ENCODE data around the gene P2RY12.
"Not testable (repeated sequence)": the region's sequence is repeated elsewhere in the genome, so short reads cannot be mapped to it uniquely, and the experiment has no call there.

The P2RY12 gene

DNA sequence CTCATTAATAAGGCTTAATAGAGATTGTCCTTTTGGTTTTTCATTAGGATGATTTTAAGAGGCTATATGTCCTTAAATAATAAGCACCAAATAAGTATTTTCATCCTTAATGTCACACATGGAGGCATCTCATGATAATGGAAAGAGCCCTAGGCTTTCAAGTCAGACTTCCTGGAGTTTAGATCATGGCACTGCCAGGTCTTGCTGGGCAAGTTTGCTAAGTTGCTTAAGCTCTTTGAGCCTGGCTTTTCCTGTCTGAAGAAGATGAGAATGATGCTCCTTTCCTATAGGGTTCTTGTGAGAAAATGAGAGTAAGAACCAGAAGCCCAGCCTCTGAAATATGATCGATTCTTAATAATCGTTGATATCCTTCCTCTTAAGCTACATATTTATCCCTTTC lies 23.4 kb upstream of the P2RY12 start:
- H3K9me3 Mint-ChIP-seq: no peaks in the 10 kb centered on the region
- no peaks in the 10 kb centered on the region for H3K36me3 Mint-ChIP-seq (ENCODE audit: insufficient read depth)
- H3K27me3 Mint-ChIP-seq: peaks cover 0 to 20% of the 10 kb centered on the region in 2 donors
- no peak overlapping the region for H3K27ac Mint-ChIP-seq
- DNase-seq (no peak), ATAC-seq (replicated peaks) (no peak)
- H3K4me3 Mint-ChIP-seq: no peak overlapping the region
- H3K4me1 Mint-ChIP-seq (ENCODE audit: low read depth in 2 of 2): no peaks in the 10 kb centered on the region

DNA sequence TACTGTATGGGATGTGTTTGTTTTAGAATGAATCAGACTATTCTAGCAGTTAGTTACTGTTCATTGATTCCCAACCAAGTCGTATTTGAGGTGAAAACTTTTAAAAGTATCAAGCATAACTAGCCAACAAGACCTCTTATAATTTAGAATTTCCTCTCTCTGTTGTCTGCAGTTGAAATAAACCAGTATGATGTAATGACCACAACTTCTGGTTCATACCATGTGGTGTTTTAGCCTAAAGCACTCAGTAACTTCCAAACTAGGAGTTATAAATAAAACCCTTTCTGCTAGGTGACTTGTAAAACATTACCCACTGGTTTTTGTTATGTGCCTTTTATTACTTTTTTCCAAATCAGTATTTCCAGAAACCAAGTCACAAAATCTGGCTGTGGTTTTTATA lies 19.8 kb upstream of the P2RY12 start:
- no peak for ATAC-seq (replicated peaks)
- no peaks in the 10 kb centered on the region for H3K36me3 Mint-ChIP-seq (ENCODE audit: insufficient read depth)
- H3K27ac Mint-ChIP-seq: no peak overlapping the region
- DNase-seq: no peak
- no peaks in the 10 kb centered on the region for H3K9me3 Mint-ChIP-seq
- H3K27me3 Mint-ChIP-seq: peaks cover 0 to 36% of the 10 kb centered on the region in 2 donors
- H3K4me3 Mint-ChIP-seq: no peak overlapping the region
- no peaks in the 10 kb centered on the region for H3K4me1 Mint-ChIP-seq (ENCODE audit: low read depth in 2 of 2)

DNA sequence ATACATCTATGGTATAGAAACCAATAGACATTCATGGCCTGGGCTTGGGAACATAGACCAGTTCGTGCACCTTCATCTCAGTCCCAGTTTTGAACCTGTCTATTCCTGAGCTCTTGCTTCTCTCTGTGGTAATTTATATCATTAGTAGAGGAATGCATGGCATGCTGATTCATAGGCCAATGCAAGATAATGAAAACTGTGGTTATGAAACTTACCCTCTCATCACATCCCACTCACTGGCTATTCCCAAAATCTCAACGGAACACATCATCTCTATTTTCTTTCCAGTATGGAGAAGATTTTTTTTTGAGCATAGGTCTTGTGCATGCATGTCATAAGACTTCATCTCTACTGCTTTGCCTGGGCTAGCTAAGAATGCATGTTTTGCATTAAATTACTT lies 18.7 kb upstream of the P2RY12 start:
- DNase-seq (no peak), ATAC-seq (replicated peaks) (no peak)
- peaks cover 0 to 36% of the 10 kb centered on the region in 2 donors for H3K27me3 Mint-ChIP-seq
- no peaks in the 10 kb centered on the region for H3K36me3 Mint-ChIP-seq (ENCODE audit: insufficient read depth)
- H3K9me3 Mint-ChIP-seq: no peaks in the 10 kb centered on the region
- no peaks in the 10 kb centered on the region for H3K4me1 Mint-ChIP-seq (ENCODE audit: low read depth in 2 of 2)
- H3K27ac Mint-ChIP-seq: no peak overlapping the region
- no peak overlapping the region for H3K4me3 Mint-ChIP-seq

DNA sequence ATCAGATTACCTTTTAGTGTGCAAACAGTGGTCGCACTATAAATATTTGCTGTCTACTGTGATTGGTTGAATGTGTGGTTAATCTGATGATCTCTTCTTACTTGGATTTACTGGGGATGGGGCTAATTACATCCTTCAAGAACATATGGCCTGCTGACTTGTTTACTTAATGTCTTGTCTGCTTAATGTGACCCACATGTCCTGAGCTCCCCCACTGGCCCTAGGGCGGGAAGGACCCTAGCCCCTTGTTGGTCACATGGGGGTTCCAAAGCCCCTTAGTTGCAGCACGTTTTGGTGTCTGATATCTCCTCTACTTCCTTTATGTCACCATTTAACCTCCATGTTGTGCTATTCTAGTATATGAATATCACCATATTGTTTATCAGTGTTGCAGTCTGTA lies 17.8 kb upstream of the P2RY12 start:
- no peak overlapping the region for H3K27ac Mint-ChIP-seq
- H3K9me3 Mint-ChIP-seq: no peaks in the 10 kb centered on the region
- no peaks in the 10 kb centered on the region for H3K36me3 Mint-ChIP-seq (ENCODE audit: insufficient read depth)
- no peak for ATAC-seq (replicated peaks)
- H3K27me3 Mint-ChIP-seq: peaks cover 0 to 35% of the 10 kb centered on the region in 2 donors
- DNase-seq: no peak
- no peak overlapping the region for H3K4me3 Mint-ChIP-seq
- no peaks in the 10 kb centered on the region for H3K4me1 Mint-ChIP-seq (ENCODE audit: low read depth in 2 of 2)

DNA sequence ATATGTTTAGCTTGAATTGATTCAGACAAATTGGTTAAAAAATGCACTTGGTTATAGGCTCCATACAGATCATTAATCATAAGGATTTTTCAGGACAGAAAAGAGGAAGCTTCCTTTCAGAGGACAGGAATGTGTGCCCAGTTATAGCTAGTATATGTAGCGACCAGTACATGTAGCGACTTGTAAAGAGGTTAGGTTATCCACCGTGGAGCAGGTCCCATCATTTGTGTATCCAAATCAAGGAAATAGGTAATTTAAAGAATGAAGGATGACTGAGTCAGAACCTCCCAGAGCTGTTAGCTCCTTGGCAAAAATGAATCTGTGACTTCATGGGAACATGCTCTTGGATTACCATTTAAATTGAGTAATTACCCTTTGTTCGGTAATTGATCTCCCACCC lies 15.8 kb upstream of the P2RY12 start:
- peaks cover 0 to 24% of the 10 kb centered on the region in 2 donors for H3K27me3 Mint-ChIP-seq
- H3K4me1 Mint-ChIP-seq (ENCODE audit: low read depth in 2 of 2): no peaks in the 10 kb centered on the region
- ATAC-seq (replicated peaks): no peak
- H3K27ac Mint-ChIP-seq: no peak overlapping the region
- no peak for DNase-seq
- no peaks in the 10 kb centered on the region for H3K9me3 Mint-ChIP-seq
- H3K4me3 Mint-ChIP-seq: no peak overlapping the region
- no peaks in the 10 kb centered on the region for H3K36me3 Mint-ChIP-seq (ENCODE audit: insufficient read depth)

DNA sequence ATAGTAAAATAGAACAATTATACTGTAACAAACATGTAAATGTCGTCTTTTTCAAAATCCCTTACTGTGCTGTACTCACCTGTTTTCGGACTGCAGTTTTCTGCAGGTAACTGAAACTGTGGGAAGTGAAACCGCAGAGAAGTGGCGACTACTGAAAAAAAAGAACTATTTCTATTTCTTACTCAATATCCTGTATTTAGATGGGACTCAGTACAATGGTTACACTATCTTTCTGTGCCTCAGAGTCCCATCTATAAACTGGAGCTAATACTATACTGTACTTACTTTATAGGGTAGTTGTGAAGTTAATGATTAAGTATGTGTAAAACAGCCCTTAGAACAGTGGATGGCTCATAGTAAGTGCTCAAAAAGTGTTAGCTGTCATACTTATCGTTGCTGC lies 14.3 kb upstream of the P2RY12 start:
- H3K4me3 Mint-ChIP-seq: no peak overlapping the region
- DNase-seq (no peak), ATAC-seq (replicated peaks) (no peak)
- H3K9me3 Mint-ChIP-seq: no peaks in the 10 kb centered on the region
- no peaks in the 10 kb centered on the region for H3K36me3 Mint-ChIP-seq (ENCODE audit: insufficient read depth)
- H3K27me3 Mint-ChIP-seq: peaks cover 0 to 23% of the 10 kb centered on the region in 2 donors
- no peak overlapping the region for H3K27ac Mint-ChIP-seq
- H3K4me1 Mint-ChIP-seq (ENCODE audit: low read depth in 2 of 2): no peaks in the 10 kb centered on the region

DNA sequence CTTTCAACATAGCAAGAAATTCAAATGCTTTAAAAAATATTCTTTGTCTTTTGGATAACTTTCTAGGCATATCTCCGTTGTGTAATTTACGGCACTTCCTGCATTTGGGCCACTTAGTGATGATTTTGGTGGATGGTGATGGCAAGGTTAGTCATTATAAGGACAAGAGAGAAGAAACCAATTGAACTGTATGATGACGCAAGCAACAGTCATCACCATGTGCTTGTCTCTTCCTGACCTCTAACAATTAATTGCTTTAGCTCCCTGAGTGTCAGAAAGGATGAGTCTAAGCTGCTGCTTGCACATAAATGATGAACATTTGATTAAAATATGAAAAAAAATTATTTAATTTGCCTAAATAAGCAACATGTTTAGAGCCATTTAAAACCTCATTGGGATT lies 11.3 kb upstream of the P2RY12 start:
- no peaks in the 10 kb centered on the region for H3K9me3 Mint-ChIP-seq
- no peak for DNase-seq
- no peak for ATAC-seq (replicated peaks)
- H3K36me3 Mint-ChIP-seq (ENCODE audit: insufficient read depth): no peaks in the 10 kb centered on the region
- no peak overlapping the region for H3K27ac Mint-ChIP-seq
- H3K27me3 Mint-ChIP-seq: peaks cover 0 to 19% of the 10 kb centered on the region in 2 donors
- H3K4me3 Mint-ChIP-seq: no peak overlapping the region
- no peaks in the 10 kb centered on the region for H3K4me1 Mint-ChIP-seq (ENCODE audit: low read depth in 2 of 2)

DNA sequence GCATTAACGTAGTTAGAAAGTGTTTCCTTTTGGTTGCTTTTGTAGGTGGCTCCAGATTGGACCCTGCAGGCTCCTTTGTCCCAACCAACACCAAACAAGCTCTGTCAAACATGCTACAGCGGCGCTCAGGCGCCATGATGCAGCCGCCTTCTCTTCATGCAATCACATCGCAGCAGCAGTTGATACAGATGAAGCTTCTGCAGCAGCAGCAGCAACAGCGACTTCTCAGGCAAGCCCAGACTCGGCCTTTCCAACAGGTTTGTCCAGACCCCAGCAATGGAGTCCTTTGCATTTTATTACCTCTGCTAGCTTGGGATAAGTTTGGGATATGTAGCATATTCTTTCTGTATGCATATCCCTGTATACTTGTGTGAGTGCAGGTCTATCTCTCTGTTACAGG lies 10.1 kb upstream of the P2RY12 start:
- no peak overlapping the region for H3K27ac Mint-ChIP-seq
- no peak for ATAC-seq (replicated peaks)
- no peaks in the 10 kb centered on the region for H3K4me1 Mint-ChIP-seq (ENCODE audit: low read depth in 2 of 2)
- no peak overlapping the region for H3K4me3 Mint-ChIP-seq
- no peaks in the 10 kb centered on the region for H3K9me3 Mint-ChIP-seq
- peaks cover 4 to 18% of the 10 kb centered on the region in 2 donors for H3K27me3 Mint-ChIP-seq
- no peaks in the 10 kb centered on the region for H3K36me3 Mint-ChIP-seq (ENCODE audit: insufficient read depth)
- no peak for DNase-seq

DNA sequence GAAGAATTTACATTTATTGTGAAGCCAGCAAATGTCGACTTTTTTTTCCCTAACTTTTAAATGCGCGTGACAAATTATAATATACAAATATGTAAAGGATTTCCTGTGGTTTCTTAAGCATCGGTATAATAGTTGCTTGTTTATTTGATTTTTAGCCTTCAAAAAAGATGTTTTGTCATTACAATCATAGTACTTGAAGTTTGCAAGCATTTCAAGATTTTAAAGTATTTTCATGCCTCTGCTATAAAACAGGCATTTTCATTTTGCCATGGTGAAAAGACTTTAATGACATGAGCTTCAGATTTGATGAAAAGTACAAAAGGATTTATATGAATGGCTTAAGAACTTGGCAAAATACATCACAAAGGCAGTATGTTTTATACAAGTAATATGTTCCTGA lies 9.4 kb upstream of the P2RY12 start:
- Mint-ChIP-seq H3K27ac (no peak overlapping the region), H3K27me3 (peaks cover 10 to 24% of the 10 kb centered on the region in 2 donors)

DNA sequence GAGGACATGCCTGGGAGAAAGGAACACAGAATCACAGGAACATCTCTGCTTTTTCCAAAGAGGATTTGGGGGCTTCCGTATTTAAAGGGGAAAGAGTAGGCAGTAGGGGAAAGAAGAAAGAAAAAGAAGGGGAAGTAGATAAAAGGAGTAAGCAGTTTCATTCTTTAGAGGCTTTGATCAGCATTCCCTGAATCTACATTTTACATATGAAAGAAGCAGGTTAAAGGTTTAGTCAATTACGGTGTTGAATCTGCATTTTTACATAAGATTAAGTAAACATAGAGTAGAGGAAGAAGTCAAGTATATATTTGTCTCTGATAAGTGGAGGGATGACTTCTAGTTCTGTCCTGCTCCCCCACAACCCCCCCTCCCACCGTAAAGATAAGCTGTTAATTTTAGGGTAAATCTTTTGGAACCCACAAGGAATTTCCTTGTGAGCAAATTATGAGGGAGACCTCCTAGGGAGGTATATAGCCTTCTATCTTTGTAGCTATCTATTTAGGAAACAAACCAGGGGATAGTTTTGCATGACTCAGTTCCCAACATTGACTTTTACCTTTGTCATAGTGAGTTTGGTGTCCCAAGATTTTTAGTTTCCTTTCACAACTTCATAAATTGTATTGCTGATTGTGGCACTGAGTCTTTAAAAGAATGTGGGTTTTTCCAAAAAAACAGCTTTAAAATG lies 8.7 kb upstream of the P2RY12 start:
- Mint-ChIP-seq H3K27me3 (peaks cover 12 to 25% of the 10 kb centered on the region in 2 donors), H3K9me3 (no peaks in the 10 kb centered on the region), H3K36me3 (ENCODE audit: insufficient read depth) (no peaks in the 10 kb centered on the region), H3K27ac (no peak overlapping the region), H3K4me3 (no peak overlapping the region), H3K4me1 (ENCODE audit: low read depth in 2 of 2) (no peaks in the 10 kb centered on the region)
- no peak for ATAC-seq (replicated peaks)
- DNase-seq: no peak

More for the DNA sequence above, 9.4 kb upstream of the P2RY12 start:
- H3K4me3 Mint-ChIP-seq: no peak overlapping the region
- no peaks in the 10 kb centered on the region for H3K9me3 Mint-ChIP-seq
- DNase-seq (no peak), ATAC-seq (replicated peaks) (no peak)
- H3K4me1 Mint-ChIP-seq (ENCODE audit: low read depth in 2 of 2): no peaks in the 10 kb centered on the region
- H3K36me3 Mint-ChIP-seq (ENCODE audit: insufficient read depth): no peaks in the 10 kb centered on the region

DNA sequence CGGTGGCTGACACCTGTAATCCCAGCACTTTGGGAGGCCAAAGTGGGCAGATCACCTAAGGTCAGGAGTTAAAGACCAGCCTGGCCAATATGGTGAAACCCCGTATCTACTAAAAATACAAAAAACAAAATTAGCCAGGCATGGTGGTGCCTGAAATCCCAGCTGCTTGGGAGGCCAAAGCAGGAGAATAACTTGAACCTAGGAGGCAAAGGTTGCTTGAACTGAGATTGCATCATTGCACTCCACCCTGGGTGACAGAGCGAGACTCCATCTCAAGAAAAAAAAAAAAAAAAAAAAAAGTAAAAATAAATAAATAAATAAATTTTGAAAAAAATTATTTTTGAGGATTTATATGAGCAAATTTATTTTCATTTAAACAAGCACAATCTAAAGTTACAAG lies 7.6 kb upstream of the P2RY12 start:
- H3K4me3 Mint-ChIP-seq; H3K36me3 Mint-ChIP-seq (ENCODE audit: insufficient read depth); H3K9me3 Mint-ChIP-seq; H3K27ac Mint-ChIP-seq; H3K4me1 Mint-ChIP-seq (ENCODE audit: low read depth in 2 of 2); DNase-seq; ATAC-seq (replicated peaks): not testable (repeated sequence)
- H3K27me3 Mint-ChIP-seq: peaks cover 12 to 25% of the 10 kb centered on the region in 2 donors

DNA sequence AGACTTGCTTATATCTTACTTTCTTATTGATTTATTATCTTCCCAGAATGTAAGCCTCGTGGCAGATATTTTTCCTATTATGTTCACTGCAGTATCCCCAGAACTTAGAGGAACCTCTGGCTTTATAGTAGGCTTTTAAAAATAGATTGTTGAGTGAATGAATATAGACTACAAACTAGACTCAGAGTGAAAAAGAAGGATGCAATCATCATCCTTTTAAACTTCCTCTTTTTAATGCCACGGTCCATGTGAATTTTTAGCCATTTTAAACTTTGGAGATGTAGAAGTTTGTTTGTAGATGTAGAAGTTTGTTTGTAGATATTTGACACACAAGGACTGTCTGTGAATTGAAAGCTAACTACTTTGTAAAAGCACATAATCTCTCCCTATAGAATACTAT lies 7.2 kb upstream of the P2RY12 start:
- H3K36me3 Mint-ChIP-seq (ENCODE audit: insufficient read depth): no peaks in the 10 kb centered on the region
- no peaks in the 10 kb centered on the region for H3K9me3 Mint-ChIP-seq
- no peak overlapping the region for H3K27ac Mint-ChIP-seq
- no peak for DNase-seq
- no peak overlapping the region for H3K4me3 Mint-ChIP-seq
- ATAC-seq (replicated peaks): no peak
- H3K27me3 Mint-ChIP-seq: peaks cover 12 to 25% of the 10 kb centered on the region in 2 donors
- no peaks in the 10 kb centered on the region for H3K4me1 Mint-ChIP-seq (ENCODE audit: low read depth in 2 of 2)

DNA sequence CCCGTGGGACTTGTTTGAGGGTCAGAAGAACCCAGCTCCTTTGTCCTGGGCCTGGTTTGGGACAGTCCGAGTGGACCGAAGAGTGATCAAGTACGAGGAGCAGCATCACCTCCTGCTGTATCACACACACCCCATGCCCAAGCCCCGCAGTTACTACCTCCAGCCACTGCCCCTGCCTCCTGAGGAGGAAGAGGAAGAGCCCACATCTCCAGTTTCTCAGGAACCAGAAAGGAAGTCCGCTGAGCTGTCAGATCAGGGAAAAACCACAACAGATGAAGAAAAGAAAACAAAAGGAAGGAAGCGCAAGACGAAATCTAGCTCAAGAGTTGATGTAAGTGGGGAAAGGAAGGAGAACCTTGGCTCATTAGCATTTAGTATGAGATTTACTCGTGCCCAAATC lies 3.3 kb upstream of the P2RY12 start:
- no peak overlapping the region for H3K4me3 Mint-ChIP-seq
- ATAC-seq (replicated peaks) (no peak), DNase-seq (no peak)
- H3K36me3 Mint-ChIP-seq (ENCODE audit: insufficient read depth): no peaks in the 10 kb centered on the region
- no peaks in the 10 kb centered on the region for H3K9me3 Mint-ChIP-seq
- H3K27ac Mint-ChIP-seq: peak overlapping the region in 1 of 2 donors; percentile 22
- no peaks in the 10 kb centered on the region for H3K4me1 Mint-ChIP-seq (ENCODE audit: low read depth in 2 of 2)
- peaks cover 12 to 21% of the 10 kb centered on the region in 2 donors for H3K27me3 Mint-ChIP-seq

DNA sequence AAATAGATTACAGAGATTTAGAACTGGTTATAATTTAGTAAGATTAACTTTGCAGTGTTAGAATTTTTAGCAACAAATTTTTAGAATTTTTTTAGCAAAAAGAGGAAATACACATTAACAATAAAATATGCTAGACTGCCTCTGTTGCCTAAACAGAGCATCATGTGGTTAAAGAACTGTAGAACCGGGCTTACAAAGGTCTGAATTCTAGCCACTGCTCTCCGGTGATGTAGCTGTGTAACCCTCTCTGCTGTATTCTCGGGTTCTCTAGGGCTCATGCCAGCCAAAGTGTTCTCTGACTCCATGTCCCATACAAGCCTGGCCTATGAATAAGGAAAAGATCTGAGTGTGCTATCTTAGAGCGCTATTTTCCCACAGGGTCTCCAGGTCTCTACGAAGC lies 2.9 kb upstream of the P2RY12 start:
- no peaks in the 10 kb centered on the region for H3K4me1 Mint-ChIP-seq (ENCODE audit: low read depth in 2 of 2)
- no peak for ATAC-seq (replicated peaks)
- H3K4me3 Mint-ChIP-seq: no peak overlapping the region

More for the DNA sequence above, 2.9 kb upstream of the P2RY12 start:
- Mint-ChIP-seq H3K9me3 (no peaks in the 10 kb centered on the region), H3K27ac (peak overlapping the region in 1 of 2 donors; percentile 22), H3K27me3 (peaks cover 12 to 18% of the 10 kb centered on the region in 2 donors), H3K36me3 (ENCODE audit: insufficient read depth) (no peaks in the 10 kb centered on the region)
- DNase-seq: no peak

All from effector memory CD8-positive, alpha-beta T cell (primary cell).